ENCODE data around the gene LTBP2. TPM values are rescaled to one million over a fixed set of nuclear protein-coding genes. Genes with fewer than 3 reads are reported as not detected.
A peak's percentile ranks its signal among the peaks of the same experiment; 100 is the strongest.

Gene LTBP2
- total RNA-seq, 1 donor from 2014 or later: 6.8 TPM

DNA sequence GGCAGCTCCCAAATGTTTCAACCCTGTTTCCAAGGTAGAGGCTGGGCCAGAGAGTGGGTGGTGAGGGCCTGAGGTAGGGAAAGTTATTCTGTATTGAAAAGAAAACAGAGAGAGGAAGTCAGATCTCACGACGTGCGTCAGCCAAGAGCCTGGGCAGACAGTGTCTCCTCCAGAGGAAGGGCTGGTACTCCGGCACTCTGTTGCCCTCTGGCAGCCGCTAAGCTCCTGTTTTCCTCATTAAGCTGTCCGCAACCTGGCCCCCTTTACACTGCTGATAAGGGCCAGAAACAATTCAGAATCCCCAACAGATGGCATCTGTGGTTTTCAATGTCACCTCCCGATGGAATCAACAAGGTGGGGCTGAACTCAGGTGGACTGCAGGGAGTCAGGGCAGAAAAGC lies 26.0 kb upstream of the LTBP2 start:
- no peak for DNase-seq (ENCODE audit: low spot score)

DNA sequence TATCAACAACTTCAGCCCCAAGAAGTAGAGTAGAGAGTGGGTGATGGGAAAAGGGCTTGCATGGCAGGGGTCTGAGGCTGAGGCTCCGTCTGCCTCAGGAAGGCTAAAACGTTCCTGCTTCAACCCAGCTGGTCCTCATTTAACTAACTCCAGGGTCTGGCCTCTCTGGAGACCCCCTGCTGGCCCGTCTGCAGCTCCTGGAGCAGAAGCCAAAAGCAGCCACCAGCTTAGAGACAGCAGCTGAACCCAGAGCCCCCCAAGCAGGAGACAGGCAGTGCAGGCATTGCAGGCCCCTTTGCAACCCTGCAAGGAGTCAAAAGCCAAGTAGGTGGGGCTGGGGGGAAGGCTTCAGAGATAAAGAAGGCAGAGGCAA lies 25.1 kb upstream of the LTBP2 start:
- no peak for DNase-seq (ENCODE audit: low spot score)

DNA sequence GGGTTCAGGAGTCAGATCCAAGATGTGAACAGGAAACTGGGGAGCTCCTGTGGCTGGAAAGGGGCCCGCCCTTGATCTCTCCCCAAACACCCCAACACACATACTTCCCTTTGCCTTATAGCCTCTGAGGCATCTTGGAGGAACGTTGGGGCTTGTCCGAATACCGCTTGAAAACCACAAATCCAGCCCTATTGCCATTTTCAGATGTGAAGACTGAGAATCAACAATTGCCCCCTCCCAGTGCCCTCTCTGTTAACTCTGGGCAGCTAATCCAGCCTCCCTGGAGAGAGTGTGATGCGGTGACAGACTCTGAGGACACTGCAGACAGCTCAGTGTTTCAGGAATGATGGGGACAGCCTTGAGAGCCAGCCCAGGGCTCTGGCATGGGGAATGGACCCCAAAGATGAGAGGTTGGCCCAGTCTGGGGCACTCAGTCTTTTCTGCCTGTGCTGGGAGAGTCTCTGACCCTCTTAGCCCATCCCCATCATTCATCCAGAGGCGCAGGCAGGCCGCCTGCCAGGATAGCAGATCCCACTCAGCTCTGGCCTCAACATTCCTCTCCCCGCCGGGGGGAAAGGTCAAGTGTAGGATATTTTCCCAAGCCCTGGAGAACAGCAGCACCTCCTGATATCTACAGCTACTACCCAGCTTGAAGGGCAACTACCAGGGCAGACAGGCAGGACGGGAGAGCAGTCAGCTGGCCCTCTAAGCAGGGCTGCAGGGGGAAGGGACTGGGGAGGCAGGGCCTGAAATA lies 24.6 kb upstream of the LTBP2 start:
- no peak for DNase-seq (ENCODE audit: low spot score)

DNA sequence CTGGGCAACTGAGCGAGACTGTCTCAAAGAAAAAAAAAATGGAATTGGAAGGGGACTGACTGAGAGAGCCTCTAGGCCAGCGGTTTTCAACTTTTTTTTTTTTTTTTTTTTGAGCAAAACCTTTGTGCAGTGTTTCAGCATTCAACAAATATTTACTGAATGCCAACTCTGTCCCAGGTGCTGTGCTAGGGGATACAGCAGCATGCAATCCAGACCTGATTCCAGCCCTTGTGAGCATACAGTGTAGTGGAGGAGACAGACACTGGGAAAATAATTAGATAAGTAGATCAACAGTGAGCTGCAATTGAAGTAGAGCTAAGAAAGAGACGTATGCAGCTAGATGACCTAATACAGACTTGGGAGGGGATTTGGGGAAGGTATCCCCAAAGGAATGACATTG lies 23.8 kb upstream of the LTBP2 start:
- no peak for DNase-seq (ENCODE audit: low spot score)

DNA sequence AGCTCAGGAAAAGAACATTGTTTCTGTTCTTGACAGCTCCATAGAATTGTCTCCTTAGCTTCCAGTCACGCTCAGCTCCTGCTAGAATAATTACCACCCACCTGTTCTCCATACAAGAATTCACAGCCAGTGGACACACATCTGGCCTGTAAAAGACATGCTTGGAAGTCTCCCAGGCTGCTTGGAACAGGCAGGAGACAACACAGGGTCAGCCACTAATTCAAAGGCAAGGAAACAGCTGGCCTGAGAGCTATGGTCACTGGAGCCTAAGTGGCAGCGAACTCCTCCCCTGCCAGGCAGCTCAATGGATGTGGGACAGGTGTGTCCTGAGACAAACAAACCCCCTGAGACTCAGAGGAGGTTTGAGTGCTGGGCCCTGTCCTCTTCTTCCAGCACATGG lies 22.9 kb upstream of the LTBP2 start:
- DNase-seq (ENCODE audit: low spot score): no peak

DNA sequence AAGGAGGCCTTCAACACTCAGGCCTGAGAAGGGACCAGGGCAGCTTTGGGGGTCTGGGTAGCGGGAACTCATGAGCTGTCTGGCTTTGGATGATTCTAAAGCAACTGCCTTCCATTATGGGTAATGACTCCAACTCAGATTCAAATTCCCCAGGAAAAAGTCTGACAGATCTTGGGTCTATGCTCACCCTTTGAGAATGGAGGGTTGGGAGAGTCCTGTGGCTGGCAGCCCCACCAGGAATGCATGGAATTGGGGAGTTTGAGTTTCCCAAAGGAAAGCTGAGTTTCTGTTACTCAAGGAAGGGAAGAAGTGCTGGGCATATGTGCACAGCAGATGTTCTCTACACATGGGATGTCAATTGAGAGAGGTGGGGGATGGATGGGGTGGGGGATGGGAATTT lies 22.4 kb upstream of the LTBP2 start:
- no peak for DNase-seq (ENCODE audit: low spot score)

DNA sequence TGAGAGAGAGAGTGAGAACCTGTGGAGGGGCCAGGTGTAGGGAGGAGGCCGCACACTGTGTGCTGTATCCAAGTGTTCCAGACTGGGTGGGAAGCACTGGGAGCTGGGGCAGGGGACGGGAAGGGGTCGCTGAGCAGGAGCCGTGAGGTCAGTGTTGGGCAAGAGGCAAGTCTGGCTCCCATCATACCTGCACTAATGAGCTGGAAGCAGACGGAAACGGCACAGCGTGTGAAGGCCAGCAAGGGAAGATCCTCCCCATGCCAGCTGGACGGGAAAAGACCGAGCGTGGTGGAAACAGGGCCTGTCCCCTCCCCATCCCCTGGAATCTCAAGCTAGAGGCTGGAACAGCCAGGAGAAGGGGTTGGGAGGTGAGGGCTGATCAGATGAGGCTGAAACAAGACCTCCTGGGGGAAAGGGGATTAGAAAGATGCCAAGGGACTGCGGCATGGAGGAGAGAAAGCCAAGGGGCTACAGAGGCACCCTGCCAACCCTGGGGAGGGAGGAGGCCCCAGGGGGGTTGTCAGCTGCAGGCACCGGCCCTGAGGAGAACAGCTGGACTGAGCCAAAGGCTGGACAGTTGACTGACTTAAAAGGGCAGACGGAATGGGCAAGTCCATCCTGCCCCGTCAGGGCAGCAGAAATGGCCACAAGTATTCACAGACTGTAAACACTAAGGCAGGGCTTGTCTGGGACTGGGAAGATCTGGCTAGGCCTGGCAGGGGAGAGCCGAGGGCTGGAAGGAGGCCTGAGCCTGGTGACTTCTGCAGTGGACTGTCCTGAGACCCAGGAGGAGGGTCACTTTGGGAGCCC lies 19.0 kb upstream of the LTBP2 start:
- no peak for DNase-seq (ENCODE audit: low spot score)

DNA sequence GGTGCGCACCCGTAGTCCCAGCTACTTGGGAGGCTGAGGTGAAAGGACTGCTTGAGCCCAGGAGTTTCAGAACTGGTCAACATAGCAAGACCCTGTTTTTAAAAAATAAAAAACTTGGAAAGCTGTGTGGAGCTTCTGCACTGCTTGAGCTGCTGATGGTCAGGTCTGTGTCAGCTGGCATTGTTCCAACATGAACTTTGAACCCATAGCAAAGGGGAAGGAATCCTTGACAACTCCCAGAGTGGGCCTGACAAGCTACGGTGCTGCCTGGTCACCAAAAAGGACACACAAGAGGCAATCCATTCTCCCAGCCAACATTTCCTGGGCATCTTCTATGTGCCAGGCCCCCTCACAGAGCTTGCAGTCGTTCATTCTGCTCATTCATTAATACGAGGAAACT lies 16.4 kb upstream of the LTBP2 start:
- DNase-seq (ENCODE audit: low spot score): no peak

DNA sequence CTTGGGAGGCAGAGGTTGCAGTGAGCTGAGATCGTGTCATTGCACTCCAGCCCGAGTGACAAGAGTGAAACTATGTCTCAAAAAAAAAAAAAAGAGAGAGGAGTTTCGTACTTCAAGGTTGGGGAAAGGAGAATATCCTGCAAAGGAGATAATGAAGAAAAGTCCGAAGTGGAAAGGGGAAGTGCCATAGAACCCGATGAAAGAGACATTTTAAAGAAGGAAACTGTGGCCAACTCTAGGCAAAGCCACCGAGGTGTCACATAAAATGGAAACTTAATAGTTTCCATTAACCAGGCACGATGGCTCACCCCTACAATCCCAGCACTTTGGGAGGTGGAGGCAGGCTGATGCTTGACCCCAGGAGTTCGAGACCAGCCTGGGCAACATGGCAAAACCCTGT lies 15.0 kb upstream of the LTBP2 start:
- no peak for DNase-seq (ENCODE audit: low spot score)

DNA sequence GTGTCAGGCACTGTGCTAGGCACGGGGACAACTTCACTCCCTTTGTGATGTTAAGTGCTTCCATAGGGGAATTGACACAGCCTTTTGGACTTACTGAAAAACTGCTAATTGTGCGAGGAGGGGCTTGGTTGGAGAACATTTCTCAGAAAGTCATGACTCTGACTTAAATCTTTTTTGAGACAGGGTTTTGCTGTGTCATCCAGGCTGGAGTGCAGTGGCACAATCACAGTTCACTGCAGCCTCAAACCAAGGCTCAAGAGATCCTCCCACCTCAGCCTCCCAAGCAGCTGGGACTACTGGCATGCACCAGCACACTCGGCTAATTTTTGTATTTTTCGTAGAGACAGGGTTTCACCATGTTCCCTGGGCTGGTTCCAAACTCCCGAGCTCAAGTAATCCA lies 10.2 kb upstream of the LTBP2 start:
- DNase-seq (ENCODE audit: low spot score): no peak

DNA sequence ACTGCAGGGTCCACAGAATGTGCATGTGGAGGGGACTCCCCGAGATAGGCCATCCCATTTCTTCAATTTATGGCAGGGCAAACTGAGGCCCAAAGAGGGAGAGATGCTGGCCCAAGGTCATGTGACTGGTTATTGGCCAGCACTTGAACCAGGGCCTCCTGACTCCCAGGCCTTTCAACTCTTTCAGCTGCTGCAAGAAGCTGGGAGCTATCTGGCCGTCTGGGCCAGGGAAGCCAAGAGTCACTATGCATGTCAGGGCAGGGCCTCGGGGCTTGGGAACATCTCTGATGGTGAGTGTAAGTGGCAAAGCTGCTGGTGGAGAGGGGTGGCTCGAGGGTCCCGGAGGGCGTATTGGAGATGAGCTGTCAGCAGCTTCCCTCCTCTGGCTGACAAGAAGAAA lies 9.5 kb upstream of the LTBP2 start:
- no peak for DNase-seq (ENCODE audit: low spot score)

DNA sequence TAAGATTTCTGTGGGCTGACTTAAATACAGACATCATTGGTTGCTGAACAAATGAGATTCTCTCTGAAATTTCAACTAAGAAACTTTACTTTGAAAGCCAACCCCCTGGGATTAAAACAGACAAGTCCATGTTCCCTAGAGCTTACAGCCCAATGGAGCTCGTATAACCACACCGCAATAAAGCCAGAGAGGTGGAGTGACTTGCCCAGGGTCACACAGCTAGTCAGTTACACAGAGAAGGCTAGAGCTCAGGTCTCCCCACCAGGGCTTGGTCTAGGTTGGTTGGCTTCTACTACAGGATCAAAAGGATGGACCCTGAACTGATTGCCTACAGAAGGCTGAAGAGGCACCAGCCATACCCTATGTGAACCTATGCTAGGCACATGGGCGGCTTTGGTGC lies 8.9 kb upstream of the LTBP2 start:
- no peak for DNase-seq (ENCODE audit: low spot score)

DNA sequence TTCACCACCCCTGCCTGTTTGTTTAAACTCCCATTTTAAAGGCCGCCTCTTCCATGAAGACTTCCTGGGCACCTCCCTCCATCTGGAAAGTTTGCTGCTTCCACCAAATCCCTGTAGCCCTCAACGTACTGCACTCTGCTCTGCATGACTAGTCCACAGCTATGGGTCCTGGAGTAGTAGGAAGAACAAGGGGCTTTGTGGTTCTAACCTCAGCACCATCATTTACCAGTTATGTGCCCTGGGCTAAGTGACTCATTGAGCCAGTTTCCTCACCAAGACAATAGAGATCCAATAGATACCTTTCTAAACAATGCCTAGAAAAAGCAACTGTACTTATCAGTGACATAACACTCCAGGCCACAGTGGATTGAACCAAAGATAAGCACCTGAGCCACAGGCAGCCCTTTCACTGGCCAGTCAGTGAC lies 8.5 kb upstream of the LTBP2 start:
- no peak for DNase-seq (ENCODE audit: low spot score)

DNA sequence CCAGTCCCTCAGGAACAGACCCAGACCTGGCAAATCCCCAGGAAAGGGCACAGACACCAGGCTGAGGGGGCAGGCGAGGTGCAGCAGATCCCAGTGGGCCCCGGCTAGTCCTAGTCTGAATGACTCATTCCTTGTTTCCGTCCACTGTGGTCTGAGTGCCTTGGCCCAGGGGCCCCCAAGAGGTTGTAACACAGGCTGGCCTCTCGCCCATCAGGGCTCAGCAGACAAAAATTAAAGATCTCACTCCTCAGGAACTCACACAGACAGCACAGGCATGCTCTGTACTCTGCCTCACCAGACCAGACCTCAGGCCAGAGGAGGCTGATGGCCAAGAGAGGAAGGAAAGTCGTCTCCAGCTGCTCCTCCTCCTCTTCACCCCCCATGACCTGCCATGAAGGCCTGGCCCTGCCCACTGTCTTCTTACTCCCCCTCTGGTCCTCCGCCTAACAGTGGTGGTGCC lies 7.7 kb upstream of the LTBP2 start:
- peak; percentile 62 for DNase-seq (ENCODE audit: low spot score)

DNA sequence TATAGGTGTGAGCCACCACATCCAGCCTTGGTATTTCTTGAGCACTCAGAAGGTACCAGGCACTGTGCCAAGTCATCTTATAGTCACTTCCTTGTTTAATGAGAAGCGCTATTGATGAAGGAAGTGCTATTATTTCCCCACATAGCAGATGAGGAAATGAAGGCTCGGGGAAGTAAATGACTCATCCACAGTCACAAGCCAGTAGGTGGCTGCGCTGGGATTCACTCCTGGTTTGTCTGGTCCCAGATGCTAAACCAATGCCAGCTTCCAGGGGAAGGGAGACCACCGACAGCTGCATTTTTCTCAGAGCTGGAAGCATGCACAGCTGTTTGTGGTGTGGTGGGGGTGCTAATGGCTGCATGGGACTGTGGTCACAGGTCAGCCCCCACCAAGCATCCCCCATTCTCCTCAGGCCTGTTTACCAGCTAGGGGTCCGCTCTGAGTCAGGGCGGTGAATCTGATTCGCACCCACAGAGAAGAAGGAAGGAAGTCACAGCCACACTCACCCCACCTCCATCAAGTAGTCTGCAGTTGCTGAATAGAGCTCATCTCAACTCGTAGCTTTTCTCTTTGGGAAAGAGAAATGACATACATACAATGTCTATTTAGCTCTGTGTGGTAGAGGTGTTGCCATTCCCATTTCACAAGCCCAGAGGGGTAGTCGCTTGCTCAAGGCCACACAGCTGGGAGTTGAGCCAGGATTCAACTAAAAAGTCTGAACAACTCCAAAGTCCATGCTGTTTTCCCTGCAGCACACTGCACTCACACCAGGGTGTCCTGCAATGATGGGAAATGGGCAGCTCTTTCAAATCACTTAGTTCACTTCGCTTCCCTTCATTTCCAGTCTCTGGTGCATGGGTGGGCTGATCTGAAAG lies 6.3 kb upstream of the LTBP2 start:
- no peak for DNase-seq (ENCODE audit: low spot score)

DNA sequence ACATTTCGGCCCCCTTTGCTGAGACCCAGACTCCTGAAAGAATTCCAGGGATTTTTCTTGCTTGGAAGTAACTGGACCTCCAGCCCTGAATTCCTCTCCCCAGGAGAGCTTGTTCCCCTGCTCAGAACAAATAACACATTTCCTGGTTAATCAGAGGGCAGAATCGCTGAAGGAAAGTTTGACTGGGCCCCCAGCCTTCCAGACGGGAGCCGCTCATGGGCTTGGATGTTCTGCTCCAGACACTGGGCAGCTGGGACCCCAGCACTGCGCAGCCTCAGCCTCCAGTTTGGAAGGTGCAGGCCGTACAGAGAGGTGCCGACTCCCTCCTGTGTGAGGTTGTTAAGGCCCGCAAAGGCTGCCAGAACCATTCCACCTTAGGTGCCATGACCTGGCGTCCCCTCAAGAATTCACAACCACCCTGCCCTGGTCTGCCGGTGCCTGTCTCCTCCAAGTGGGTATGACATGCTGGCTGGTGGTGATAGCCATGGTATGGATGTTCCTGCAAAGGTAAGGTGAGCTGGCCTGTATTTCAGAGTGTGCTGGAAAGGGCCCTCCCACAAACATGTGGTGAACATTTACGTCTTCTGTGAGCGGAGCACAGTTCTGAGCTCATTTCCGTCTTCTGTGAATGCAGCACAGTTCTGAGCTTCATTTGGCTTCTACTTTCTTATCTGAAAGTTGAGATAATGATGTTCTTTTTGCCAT lies 5.1 kb upstream of the LTBP2 start:
- DNase-seq (ENCODE audit: low spot score): no peak

DNA sequence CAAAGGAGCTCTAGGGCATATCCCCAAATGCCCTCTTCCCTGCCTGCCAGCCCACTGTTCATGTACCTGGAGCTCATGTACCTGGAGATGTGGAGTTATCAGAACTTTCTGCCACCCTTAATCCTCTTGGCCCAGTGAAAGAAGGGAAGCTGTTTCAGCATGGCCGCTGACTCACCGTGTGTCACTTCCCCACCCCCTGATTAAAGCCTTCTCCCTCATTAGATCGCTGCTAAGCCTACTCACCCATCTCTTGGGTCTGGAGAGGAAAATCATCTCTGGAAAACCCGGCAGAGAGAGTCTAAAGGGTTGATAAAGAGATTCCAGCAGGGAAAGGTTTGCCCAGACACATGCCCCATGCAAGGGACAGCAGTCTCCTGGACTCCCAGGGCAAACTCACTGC lies 4.5 kb upstream of the LTBP2 start:
- DNase-seq (ENCODE audit: low spot score): no peak

DNA sequence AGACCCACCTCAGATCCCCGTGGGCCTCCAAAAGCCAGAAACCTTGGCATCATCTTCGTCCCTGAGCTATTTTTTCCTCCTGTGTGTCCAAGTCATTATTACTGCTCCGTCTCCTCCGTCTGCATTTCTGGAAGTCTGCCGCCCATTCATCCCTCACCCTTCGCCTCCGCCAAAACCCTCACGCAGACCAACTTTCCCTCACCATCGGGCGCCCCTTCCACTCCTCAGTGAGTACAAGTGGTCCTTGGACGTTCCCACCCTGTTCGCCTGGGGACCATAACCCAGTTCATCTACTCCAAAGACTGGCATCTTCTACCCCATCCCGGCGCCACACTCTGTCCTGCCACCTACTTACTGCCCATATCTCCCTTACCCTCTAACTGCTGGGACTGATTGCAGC lies 3.7 kb upstream of the LTBP2 start:
- DNase-seq (ENCODE audit: low spot score): no peak

DNA sequence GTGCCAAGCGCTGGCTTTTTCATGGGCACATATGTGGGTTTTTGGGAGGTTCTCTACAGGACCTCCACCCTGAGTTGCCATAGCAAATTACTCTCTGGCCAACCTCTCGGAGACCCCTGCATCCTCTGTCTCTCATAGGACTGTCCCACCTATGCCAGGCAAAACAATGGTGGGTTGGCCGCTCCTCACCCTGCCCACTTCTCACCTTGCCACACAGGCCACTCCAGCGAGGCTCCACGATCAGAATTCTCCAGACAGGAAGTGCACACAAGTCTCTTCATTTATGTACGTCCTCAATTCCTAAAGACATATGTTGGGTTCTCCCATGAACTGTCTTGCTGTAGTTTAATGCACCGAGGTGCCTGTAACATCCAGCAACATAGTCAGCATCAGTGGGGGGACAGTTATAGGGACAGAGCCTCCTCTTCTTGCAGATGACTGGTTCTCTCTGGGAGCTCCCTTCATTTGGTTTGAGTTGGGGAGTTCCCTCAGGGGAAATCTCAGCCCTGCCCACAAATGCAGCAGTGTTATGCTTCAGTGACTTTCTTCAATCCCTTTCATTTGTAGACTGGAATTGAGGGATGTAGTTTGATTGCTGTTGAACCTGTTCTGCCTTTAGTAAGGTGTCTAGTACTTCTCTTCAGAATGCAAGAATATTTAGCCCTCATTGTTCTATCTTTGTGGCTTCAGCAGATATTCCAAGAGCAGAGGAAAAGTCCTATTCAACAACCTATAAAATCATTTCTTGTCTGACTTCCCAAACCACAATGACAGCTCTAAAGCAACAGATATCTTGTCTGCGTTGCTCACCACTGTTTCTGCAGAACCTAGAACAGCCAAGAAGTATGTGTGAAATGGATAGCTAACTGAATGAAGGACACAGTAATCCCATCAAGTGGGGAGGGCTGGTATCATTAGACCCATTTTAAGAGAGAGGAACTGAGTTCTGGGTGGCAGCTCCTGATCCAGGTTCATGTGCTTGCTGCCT lies 2.8 kb upstream of the LTBP2 start:
- no peak for DNase-seq (ENCODE audit: low spot score)

DNA sequence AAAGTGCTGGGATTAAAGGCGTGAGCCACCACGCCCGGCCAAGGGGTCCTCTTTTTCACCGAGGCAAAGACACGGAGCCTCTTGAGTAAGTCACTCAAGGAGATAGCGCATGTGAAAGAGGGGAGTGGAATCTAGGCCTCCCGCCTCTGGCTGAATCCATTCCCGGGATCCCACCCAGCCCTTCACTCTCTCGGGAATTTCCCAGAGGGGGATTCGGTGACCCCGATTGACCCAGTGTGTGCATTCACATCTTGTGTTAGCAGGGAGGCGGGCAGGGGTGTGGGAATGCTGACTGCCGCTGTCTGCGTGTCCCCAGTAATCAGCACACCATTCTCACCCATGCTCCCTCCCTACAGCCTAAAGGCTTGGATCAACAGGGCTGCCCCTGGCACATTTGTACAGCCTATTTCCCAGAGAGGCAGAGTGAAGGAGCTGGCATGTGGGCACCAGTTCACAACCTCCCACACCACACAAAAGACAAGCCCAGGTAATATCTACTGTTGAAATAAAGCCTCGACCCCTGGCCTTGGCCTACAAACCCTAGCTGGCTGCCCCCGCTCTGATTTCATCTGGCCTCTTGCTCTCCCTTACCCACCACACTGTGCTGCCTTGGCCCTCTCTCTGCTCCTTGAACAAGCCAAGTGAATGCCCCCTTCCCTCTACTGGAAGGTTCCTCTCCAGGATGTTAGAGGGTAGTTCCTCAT lies 1.3 kb upstream of the LTBP2 start:
- no peak for DNase-seq (ENCODE audit: low spot score)
